NOMO-1 treated with DMSO at 0.1 percent for 48 hours (cell line): Measurements from ENCODE around the gene XXYLT1.

Experiments
- DNase-seq: peaks from one replicate; lab custom pipeline; 2025; ENCODE audit not compliant: unreplicated experiment; lab: John Stamatoyannopoulos, UW

Gene XXYLT1

GRCh38 chr3:195154793-195155535 lies 116.0 kb downstream of the XXYLT1 start:
- DNase-seq, result no peak

GRCh38 chr3:195154111-195154791 lies 116.7 kb downstream of the XXYLT1 start:
- DNase-seq, result no peak

- DNase-seq, result no peak
Measured at GRCh38 chr3:195153653-195154052, 117.3 kb downstream of the XXYLT1 start.

GRCh38 chr3:195153130-195153529 lies 117.8 kb downstream of the XXYLT1 start:
- no peak for DNase-seq

- no peak for DNase-seq
Measured at GRCh38 chr3:195151866-195152541, 119.0 kb downstream of the XXYLT1 start.

GRCh38 chr3:195151402-195151801 lies 119.6 kb downstream of the XXYLT1 start:
- DNase-seq, result no peak

GRCh38 chr3:195150181-195151118 lies 120.5 kb downstream of the XXYLT1 start:
- peak; percentile 45 for DNase-seq

GRCh38 chr3:195149292-195150030 lies 121.5 kb downstream of the XXYLT1 start:
- DNase-seq, result no peak

- DNase-seq, result no peak
Measured at GRCh38 chr3:195148549-195148948, 122.4 kb downstream of the XXYLT1 start.

- peak; percentile 9 for DNase-seq
Measured at GRCh38 chr3:195147649-195148080, 123.3 kb downstream of the XXYLT1 start.

- no peak for DNase-seq
Measured at GRCh38 chr3:195146131-195146530, 124.8 kb downstream of the XXYLT1 start.

GRCh38 chr3:195145579-195145978 lies 125.4 kb downstream of the XXYLT1 start:
- peak; percentile 27 for DNase-seq

GRCh38 chr3:195143221-195143620 lies 127.7 kb downstream of the XXYLT1 start:
- no peak for DNase-seq

- DNase-seq, result no peak
Measured at GRCh38 chr3:195142519-195142918, 128.4 kb downstream of the XXYLT1 start.

GRCh38 chr3:195140816-195141793 lies 129.9 kb downstream of the XXYLT1 start:
- DNase-seq, result no peak

GRCh38 chr3:195140410-195140809 lies 130.5 kb downstream of the XXYLT1 start:
- no peak for DNase-seq

- no peak for DNase-seq
Measured at GRCh38 chr3:195139876-195140240, 131.1 kb downstream of the XXYLT1 start.

GRCh38 chr3:195139091-195139875 lies 131.7 kb downstream of the XXYLT1 start:
- DNase-seq, result no peak
